ENCODE results near the gene KLHL21. TPM values are rescaled to one million over a fixed set of nuclear protein-coding genes. Genes with fewer than 3 reads are reported as not detected.
A peak's percentile ranks its signal among the peaks of the same experiment; 100 is the strongest.

Gene KLHL21
- total and polyA plus RNA-seq, 2 donors (not counting 1 experiment from before 2014, with no cell fraction given): 14.4 to 29.9 TPM

DNA sequence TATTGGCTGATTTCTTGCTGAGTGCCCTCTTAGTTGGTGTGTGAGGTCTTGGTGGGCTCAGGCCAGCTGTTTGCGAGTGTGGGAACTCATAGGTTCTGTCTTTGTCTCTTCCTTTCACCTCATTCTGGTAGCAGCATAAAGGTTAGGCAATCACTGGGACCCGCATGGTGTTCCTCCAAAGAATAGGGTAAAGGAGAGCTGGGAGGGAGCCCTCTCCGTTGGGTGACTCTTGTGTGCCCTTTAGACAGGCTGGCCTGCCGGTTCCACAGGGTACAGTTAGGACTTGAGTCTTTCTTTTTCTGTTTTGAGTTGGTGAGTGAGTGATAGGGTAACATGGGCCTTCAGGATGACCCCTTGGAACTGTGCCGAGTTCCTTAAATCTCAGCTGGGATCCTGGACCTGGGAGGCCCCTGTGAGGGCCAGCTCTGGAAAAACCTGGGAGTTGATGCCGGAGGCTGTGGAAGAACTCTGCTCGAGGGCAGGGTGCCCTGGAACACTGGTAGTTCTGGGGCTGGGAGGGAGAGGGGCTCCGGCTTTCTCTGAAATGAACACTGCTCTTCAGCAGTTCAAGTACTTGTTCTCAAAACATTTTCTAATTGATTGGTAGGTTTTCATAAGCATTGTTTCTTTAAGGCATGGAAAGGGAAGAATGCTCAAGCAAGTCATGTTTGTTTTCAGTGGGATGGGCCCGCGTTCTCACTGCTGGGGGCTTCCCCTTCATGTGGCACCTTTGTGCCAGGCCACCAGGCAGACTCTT lies 19.9 kb upstream of the KLHL21 start:
- Histone ChIP-seq H3K36me3 (replicated peaks in 1 of 2; ENCODE audit: control extremely low read depth in 1 of 2, control insufficient read depth in 1 of 2, extremely low read depth in 1 of 2, insufficient read depth in 2 of 2, low read length in 1 of 2) (peaks cover 0 to 12% of the 10 kb centered on the region in 2 experiments), H3K4me2 (replicated peaks; ENCODE audit: low read depth, low read length, poor library complexity, severe bottlenecking) (no peak overlapping the region), H3K27me3 (replicated peaks in 1 of 4; ENCODE audit: control extremely low read depth in 1 of 4, control insufficient read depth in 3 of 4, insufficient read depth in 4 of 4, low read length in 3 of 4) (no peaks in the 10 kb centered on the region), H2AFZ (ENCODE audit: insufficient read depth, low read depth, low read length, poor library complexity, severe bottlenecking) (no peak overlapping the region), H3K4me3 (ENCODE audit: control extremely low read depth in 1 of 5, extremely low read depth in 1 of 5, insufficient read depth in 1 of 5, low read depth in 2 of 5, low read length in 4 of 5) (no peak overlapping the region), H3K4me1 (ENCODE audit: control insufficient read depth in 2 of 2, insufficient read depth in 2 of 2, low read length in 2 of 2) (peaks cover 13 to 27% of the 10 kb centered on the region in 2 donors), H4K20me1 (ENCODE audit: control insufficient read depth, insufficient read depth, low read length, poor library complexity, severe bottlenecking) (peaks cover 14% of the 10 kb centered on the region), H3K79me2 (ENCODE audit: control insufficient read depth, insufficient read depth, low read length) (peaks cover 28% of the 10 kb centered on the region), H3K9ac (ENCODE audit: low read length) (no peak overlapping the region), H3K27ac (ENCODE audit: low read length in 2 of 2) (no peak overlapping the region), H3K9me3 (ENCODE audit: control extremely low read depth in 1 of 3, control insufficient read depth in 2 of 3, insufficient read depth in 1 of 3, low read length in 2 of 3) (no peaks in the 10 kb centered on the region)
- DNase-seq (no peak), ATAC-seq (ENCODE audit: low read depth) (no peak)
- Mint-ChIP-seq H3K4me1 (peaks cover 25% of the 10 kb centered on the region), H3K27ac (no peak overlapping the region), H3K4me3 (peak overlapping the region; percentile 26), H3K9me3 (ENCODE audit: insufficient read depth) (no peaks in the 10 kb centered on the region), H3K27me3 (no peaks in the 10 kb centered on the region)
- TF ChIP-seq, protein P1, sequence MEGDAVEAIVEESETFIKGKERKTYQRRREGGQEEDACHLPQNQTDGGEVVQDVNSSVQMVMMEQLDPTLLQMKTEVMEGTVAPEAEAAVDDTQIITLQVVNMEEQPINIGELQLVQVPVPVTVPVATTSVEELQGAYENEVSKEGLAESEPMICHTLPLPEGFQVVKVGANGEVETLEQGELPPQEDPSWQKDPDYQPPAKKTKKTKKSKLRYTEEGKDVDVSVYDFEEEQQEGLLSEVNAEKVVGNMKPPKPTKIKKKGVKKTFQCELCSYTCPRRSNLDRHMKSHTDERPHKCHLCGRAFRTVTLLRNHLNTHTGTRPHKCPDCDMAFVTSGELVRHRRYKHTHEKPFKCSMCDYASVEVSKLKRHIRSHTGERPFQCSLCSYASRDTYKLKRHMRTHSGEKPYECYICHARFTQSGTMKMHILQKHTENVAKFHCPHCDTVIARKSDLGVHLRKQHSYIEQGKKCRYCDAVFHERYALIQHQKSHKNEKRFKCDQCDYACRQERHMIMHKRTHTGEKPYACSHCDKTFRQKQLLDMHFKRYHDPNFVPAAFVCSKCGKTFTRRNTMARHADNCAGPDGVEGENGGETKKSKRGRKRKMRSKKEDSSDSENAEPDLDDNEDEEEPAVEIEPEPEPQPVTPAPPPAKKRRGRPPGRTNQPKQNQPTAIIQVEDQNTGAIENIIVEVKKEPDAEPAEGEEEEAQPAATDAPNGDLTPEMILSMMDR (IDR thresholded peaks at IDR 0.05): no peak
- TF ChIP-seq EZH2 (IDR thresholded peaks at IDR 0.05; ENCODE audit: borderline replicate concordance, insufficient read depth, low read depth, low read length, poor library complexity, severe bottlenecking): no peak
- ChIA-PET POLR2A (no interaction called here), CTCF (interaction anchor here (1.8 to 2.3 kb wide), 2 partner anchors 19 to 68 kb away, joined by 6 to 16 read pairs; partner anchors contain the start of genes KLHL21, NOL9 and TAS1R1)
- intact Hi-C loops (cut with micrococcal nuclease): no loop called here
- whole genome bisulfite sequencing (ENCODE audit: insufficient coverage): 98% methylated on average over 7 of the region's 10 CpGs

All from B cell (primary cell).